HG03139 (cell line): ENCODE data around the gene PRM3.
"Not testable (repeated sequence)": the region's sequence is repeated elsewhere in the genome, so short reads cannot be mapped to it uniquely, and the experiment has no call there.

Experiments used
- ATAC-seq: cut with Tn5 transposase; IDR thresholded peaks from one replicate; pipeline ENCODE4 v1.9.1; 2021; ENCODE audit not compliant: unreplicated experiment

Gene PRM3

GRCh38 chr16:11306381-11306780, 33.0 kb upstream of the PRM3 start:
- no peak for ATAC-seq

- ATAC-seq = no peak
Observed at GRCh38 chr16:11303405-11304138, 30.1 kb upstream of the PRM3 start.

GRCh38 chr16:11302977-11303376, 29.5 kb upstream of the PRM3 start:
- ATAC-seq = no peak

GRCh38 chr16:11301645-11302501, 28.4 kb upstream of the PRM3 start:
- ATAC-seq = no peak

- no peak for ATAC-seq
Observed at GRCh38 chr16:11300560-11300892, 27.1 kb upstream of the PRM3 start.

GRCh38 chr16:11299865-11300559, 26.6 kb upstream of the PRM3 start:
- ATAC-seq = no peak

GRCh38 chr16:11298950-11299547, 25.6 kb upstream of the PRM3 start:
- ATAC-seq = not testable (repeated sequence)

- ATAC-seq = no peak
Observed at GRCh38 chr16:11298143-11298900, 24.9 kb upstream of the PRM3 start.

- ATAC-seq = peak; percentile 77
Observed at GRCh38 chr16:11297492-11298142, 24.2 kb upstream of the PRM3 start.

GRCh38 chr16:11296706-11297491, 23.5 kb upstream of the PRM3 start:
- ATAC-seq = peak; percentile 11

- no peak for ATAC-seq
Observed at GRCh38 chr16:11296351-11296705, 22.9 kb upstream of the PRM3 start.

- no peak for ATAC-seq
Observed at GRCh38 chr16:11295672-11296071, 22.2 kb upstream of the PRM3 start.

- ATAC-seq = no peak
Observed at GRCh38 chr16:11292076-11292748, 18.8 kb upstream of the PRM3 start.

GRCh38 chr16:11291091-11291703, 17.8 kb upstream of the PRM3 start:
- ATAC-seq = no peak

- no peak for ATAC-seq
Observed at GRCh38 chr16:11290102-11290893, 16.9 kb upstream of the PRM3 start.

- ATAC-seq = not testable (repeated sequence)
Observed at GRCh38 chr16:11289696-11290095, 16.3 kb upstream of the PRM3 start.

GRCh38 chr16:11289202-11289601, 15.8 kb upstream of the PRM3 start:
- ATAC-seq = no peak

GRCh38 chr16:11285842-11286241, 12.4 kb upstream of the PRM3 start:
- no peak for ATAC-seq
